NCI-H226 (cell line): Measurements from ENCODE around the gene ASPHD2.
A peak's percentile ranks its signal among the peaks of the same experiment; 100 is the strongest.
"Not testable (repeated sequence)": the region's sequence is repeated elsewhere in the genome, so short reads cannot be mapped to it uniquely, and the experiment has no call there.

Source experiments
- DNase-seq: peaks from one replicate; pipeline ENCODE4 v3.0.0-alpha.2; 2015

Gene ASPHD2, protein sequence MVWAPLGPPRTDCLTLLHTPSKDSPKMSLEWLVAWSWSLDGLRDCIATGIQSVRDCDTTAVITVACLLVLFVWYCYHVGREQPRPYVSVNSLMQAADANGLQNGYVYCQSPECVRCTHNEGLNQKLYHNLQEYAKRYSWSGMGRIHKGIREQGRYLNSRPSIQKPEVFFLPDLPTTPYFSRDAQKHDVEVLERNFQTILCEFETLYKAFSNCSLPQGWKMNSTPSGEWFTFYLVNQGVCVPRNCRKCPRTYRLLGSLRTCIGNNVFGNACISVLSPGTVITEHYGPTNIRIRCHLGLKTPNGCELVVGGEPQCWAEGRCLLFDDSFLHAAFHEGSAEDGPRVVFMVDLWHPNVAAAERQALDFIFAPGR

GRCh38 chr22:26428515-26429457 lies at the start of gene ASPHD2:
Gene ASPHD2 (plus strand): TSS chr22:26429260. CDS start chr22:26433616, 4,356 bp downstream.
- DNase-seq: peak; percentile 12

- DNase-seq: no peak
Observed at GRCh38 chr22:26380072-26380830, 48.8 kb upstream of the ASPHD2 start.

- no peak for DNase-seq
Observed at GRCh38 chr22:26382782-26383181, 46.3 kb upstream of the ASPHD2 start.

- no peak for DNase-seq
Observed at GRCh38 chr22:26383968-26384556, 45.0 kb upstream of the ASPHD2 start.

DNA sequence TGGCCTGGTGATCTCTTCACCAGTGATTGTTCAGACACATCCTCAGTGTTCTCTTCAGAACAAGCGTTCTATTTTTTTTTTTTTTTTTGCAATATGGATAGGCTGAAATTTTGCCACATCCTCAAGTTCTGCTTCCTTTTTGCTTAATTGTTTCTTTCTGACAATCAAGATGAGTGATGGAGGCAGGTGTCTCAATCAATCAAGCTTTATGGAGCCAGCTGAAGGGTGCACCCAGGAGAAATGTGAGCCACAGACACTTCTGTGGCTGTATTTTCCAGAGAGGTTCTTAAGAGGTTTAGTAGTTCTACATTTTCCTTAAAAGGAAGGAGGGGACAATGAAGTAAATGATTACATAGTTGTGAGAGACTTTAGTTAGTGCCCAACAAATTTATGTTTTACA lies 43.9 kb upstream of the ASPHD2 start:
- DNase-seq: no peak

GRCh38 chr22:26389125-26389524 lies 39.9 kb upstream of the ASPHD2 start:
- DNase-seq: no peak

DNA sequence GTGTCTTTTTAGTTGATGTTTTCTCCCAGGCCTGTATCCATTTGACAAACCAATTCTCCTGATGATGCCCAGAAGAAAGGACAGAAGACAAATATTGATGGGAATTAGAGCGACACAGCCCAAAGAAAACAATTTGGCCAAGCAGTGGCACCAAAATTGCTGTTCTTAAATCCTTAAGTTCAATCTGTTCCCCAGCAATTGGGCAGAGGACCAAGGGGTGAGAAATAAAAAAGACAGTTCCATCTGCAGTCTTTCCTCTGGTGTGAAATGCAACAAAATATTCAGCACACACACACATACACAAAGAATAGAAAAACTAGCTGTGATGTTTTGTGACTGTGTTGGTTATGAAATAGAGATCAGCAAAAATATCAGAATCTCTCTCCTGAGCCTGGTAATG lies 38.0 kb upstream of the ASPHD2 start:
- DNase-seq: no peak

DNA sequence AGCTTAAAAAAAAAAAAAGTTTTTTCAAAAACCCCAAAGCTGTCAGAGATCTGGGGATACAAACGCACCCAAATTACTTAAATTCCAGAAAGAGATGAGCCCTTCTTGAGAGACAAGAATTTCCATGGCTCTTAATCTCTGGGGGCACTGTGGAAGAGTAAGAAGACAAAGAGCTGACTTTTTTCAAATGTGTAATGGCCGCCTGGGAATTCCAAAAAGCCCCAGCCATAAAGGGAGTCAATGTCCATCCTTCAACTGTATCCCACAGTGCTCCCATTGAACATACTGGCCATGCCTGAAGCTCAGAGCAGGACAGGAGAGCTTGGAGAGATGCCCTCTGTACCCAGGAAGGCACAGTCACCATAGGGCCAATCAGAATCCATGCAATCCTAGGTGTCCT lies 37.4 kb upstream of the ASPHD2 start:
- no peak for DNase-seq

GRCh38 chr22:26393929-26394328 lies 35.1 kb upstream of the ASPHD2 start:
- DNase-seq: no peak

DNA sequence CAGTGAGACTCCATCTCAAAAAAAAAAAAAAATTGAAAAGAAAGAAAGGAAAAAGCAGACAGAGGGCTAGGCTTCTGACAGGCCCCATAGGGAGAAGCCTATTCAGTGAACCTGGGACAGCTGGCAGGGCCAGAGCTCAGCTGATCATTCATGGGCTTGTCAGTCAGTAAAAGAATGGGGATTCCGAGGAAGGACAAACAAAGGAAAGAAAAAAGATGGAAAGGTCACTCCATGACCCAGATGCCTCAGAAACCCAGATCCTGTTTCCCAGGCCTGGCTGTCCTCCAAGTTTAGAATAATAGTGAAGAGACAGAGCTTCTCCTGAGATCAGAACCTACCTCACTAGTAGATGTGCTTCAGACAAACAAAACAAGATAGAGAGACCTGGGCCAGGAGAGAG lies 34.3 kb upstream of the ASPHD2 start:
- DNase-seq: no peak

DNA sequence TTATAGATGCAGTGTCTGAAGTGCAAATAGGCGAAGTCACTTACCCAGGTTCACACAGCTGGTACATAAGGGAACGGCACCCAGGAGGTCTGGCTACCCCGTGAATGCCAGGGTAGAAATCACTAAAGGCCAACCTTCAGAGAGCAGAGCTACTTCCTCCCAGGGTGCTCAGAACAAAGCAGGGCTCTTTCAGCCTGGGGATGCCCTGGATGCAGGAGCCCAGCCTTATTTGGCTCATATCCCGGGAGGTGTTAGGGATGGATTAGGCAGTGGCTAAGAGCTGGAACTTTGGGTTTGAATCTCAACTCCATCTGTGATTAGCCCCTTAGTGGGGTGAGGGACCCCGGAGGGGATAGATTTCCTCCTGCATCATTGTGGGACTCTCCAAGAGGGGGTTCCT lies 33.1 kb upstream of the ASPHD2 start:
- DNase-seq: no peak

- peak; percentile 43 for DNase-seq
Observed at GRCh38 chr22:26398741-26399153, 30.3 kb upstream of the ASPHD2 start.

- DNase-seq: no peak
Observed at GRCh38 chr22:26399289-26399688, 29.8 kb upstream of the ASPHD2 start.

- no peak for DNase-seq
Observed at GRCh38 chr22:26401726-26402125, 27.3 kb upstream of the ASPHD2 start.

GRCh38 chr22:26404851-26405421 lies 24.1 kb upstream of the ASPHD2 start:
- no peak for DNase-seq

GRCh38 chr22:26406118-26406517 lies 22.9 kb upstream of the ASPHD2 start:
- DNase-seq: no peak

GRCh38 chr22:26408562-26409220 lies 20.4 kb upstream of the ASPHD2 start:
- not testable (repeated sequence) for DNase-seq

- no peak for DNase-seq
Observed at GRCh38 chr22:26409719-26410335, 19.2 kb upstream of the ASPHD2 start.

DNA sequence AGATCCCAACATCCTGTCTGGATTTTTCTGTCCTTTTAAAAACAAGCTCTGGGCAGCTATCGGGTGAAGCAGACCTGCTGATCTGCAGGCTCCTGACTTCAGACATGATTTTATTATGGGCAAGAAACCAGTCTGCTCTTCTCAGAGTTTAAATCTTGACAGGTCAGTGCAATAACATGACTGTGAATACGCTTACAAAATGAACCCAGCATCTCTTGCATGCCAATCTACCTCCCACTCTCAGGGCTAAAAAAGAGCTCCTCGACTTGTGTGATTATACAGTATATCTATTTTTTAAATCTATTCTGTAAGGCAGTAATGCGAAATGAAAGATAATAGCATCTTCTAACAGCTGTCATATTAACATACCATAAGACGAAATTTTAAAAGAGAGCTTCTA lies 18.7 kb upstream of the ASPHD2 start:
- DNase-seq: no peak

GRCh38 chr22:26414347-26414746 lies 14.7 kb upstream of the ASPHD2 start:
- no peak for DNase-seq

GRCh38 chr22:26416256-26416655 lies 12.8 kb upstream of the ASPHD2 start:
- no peak for DNase-seq
